H1 (cell line): Measurements from ENCODE around the gene AGAP1. TPM values are rescaled to one million over a fixed set of nuclear protein-coding genes. Genes with fewer than 3 reads are reported as not detected.

ENCODE experiments used
- CTCF ChIA-PET: fragments of 300-600 bp; sonication (Branson Sonifier 250); formaldehyde crosslinking; loops from one replicate; lab custom pipeline; 2021; ENCODE audit not compliant: partially characterized antibody; lab: Charles Lee
- POLR2A ChIA-PET: fragments of 300-600 bp; sonication (Branson Sonifier 250); formaldehyde crosslinking; loops from one replicate; lab custom pipeline; 2021; ENCODE audit warnings: inconsistent platforms; ENCODE audit not compliant: partially characterized antibody; lab: Charles Lee
- DNase-seq, 2 experiments: peaks; one replicate each; pipeline versions ENCODE4 v3.0.0 to v3.0.0-alpha.2; 2010 to 2022; ENCODE audit warnings: low spot score in 2 of 2, low read depth in 1 of 2, mixed read lengths in 1 of 2
- FAIRE-seq: peaks from 2 replicates; lab custom pipeline; 2011; peaks lifted over from hg19 to GRCh38; lab: Jason Lieb, UNC
- H2AFZ ChIP-seq: 2 replicates; pipeline ENCODE4 v1.8.1; 2012; ENCODE audit warnings: low read length, inconsistent platforms
- H2AK5ac ChIP-seq: 2 replicates; pipeline ENCODE4 v1.6.1; 2013; ENCODE audit warnings: low read depth, low read length
- H2BK120ac ChIP-seq: replicated peaks from 2 replicates; pipeline ENCODE3; 2013; ENCODE audit warnings: low read depth, low read length, inconsistent platforms
- H2BK12ac ChIP-seq: 2 replicates; pipeline ENCODE4 v1.6.1; 2013; ENCODE audit warnings: low read depth, low read length
- H2BK15ac ChIP-seq: 2 replicates; pipeline ENCODE4 v1.6.1; 2013; ENCODE audit warnings: low read length
- H2BK20ac ChIP-seq: 2 replicates; pipeline ENCODE4 v1.6.1; 2013; ENCODE audit warnings: low read length
- H2BK5ac ChIP-seq: 2 replicates; pipeline ENCODE4 v1.6.1; 2013; ENCODE audit warnings: low read depth, low read length
- H3K14ac ChIP-seq: 2 replicates; pipeline ENCODE4 v1.6.1; 2013; ENCODE audit warnings: inconsistent platforms; ENCODE audit not compliant: insufficient read length
- H3K18ac ChIP-seq: 2 replicates; pipeline ENCODE4 v1.6.1; 2013; ENCODE audit warnings: low read length; ENCODE audit errors: extremely low read depth
- H3K23ac ChIP-seq: 2 replicates; pipeline ENCODE4 v1.6.1; 2013; ENCODE audit warnings: inconsistent platforms; ENCODE audit not compliant: insufficient read length
- H3K23me2 ChIP-seq: 2 replicates; pipeline ENCODE4 v1.6.1; 2013; ENCODE audit warnings: low read depth, low read length
- H3K27ac ChIP-seq: 2 replicates; pipeline ENCODE4 v1.6.1; 2011; ENCODE audit warnings: low read depth, low read length, inconsistent platforms
- H3K27me3 ChIP-seq, 4 experiments: replicated peaks in 1 of 4; 1 replicate in 1 of 4; 2 replicates in 3 of 4; pipeline versions ENCODE4 v1.6.1 to v1.8.1; 2011 to 2013; ENCODE audit warnings: low read length in 3 of 4, mild to moderate bottlenecking in 3 of 4, inconsistent platforms in 2 of 4, mixed read lengths in 2 of 4, moderate library complexity in 1 of 4; ENCODE audit not compliant: control insufficient read depth in 3 of 4, insufficient read depth in 3 of 4; ENCODE audit errors: extremely low read depth in 1 of 4
- H3K36me3 ChIP-seq, 4 experiments: 2 replicates each; pipeline versions ENCODE4 v1.6.1 to v1.8.1; 2011 to 2013; ENCODE audit warnings: mild to moderate bottlenecking in 4 of 4, low read length in 3 of 4, moderate library complexity in 2 of 4, control low read depth in 1 of 4, inconsistent platforms in 1 of 4; ENCODE audit not compliant: insufficient read depth in 4 of 4, control insufficient read depth in 2 of 4
- H3K4ac ChIP-seq: replicated peaks from 2 replicates; pipeline ENCODE3; 2013; ENCODE audit warnings: low read length, low read depth, mixed read lengths, inconsistent platforms; ENCODE audit not compliant: insufficient read length
- H3K4me1 ChIP-seq, 4 experiments: replicated peaks in 1 of 4; 1 replicate in 1 of 4; 2 replicates in 3 of 4; pipeline versions ENCODE4 v1.6.1 to v1.8.1; 2011 to 2013; ENCODE audit warnings: low read length in 3 of 4, inconsistent platforms in 2 of 4, mixed read lengths in 1 of 4; ENCODE audit not compliant: insufficient read depth in 4 of 4, control insufficient read depth in 3 of 4
- H3K4me2 ChIP-seq, 2 experiments: 2 replicates each; pipeline versions ENCODE4 v1.6.1 to v1.8.1; 2011 to 2013; ENCODE audit warnings: low read depth in 2 of 2, low read length in 2 of 2, control low read depth in 1 of 2, inconsistent platforms in 1 of 2, mild to moderate bottlenecking in 1 of 2; ENCODE audit not compliant: insufficient read depth in 1 of 2
- H3K4me3 ChIP-seq, 4 experiments: fragments of 200-600, 300-600 bp in 1 of 4; sonication (generic), shearing (Covaris generic), sonication (Bioruptor Twin) in 1 of 4; 2 replicates each; pipeline versions ENCODE4 v1.5.1 to v1.8.1; 2011 to 2016; ENCODE audit warnings: low read length in 4 of 4, low read depth in 3 of 4, control low read depth in 2 of 4, inconsistent platforms in 2 of 4, mild to moderate bottlenecking in 2 of 4, mixed read lengths in 1 of 4, moderate library complexity in 1 of 4; ENCODE audit not compliant: insufficient read depth in 2 of 4; ENCODE audit errors: extremely low read depth in 1 of 4
- H3K56ac ChIP-seq: replicated peaks from 2 replicates; pipeline ENCODE3; 2013; ENCODE audit warnings: low read depth, mild to moderate bottlenecking, mixed read lengths, low read length, inconsistent platforms; ENCODE audit not compliant: insufficient read length
- H3K79me1 ChIP-seq: 2 replicates; pipeline ENCODE4 v1.6.1; 2013; ENCODE audit warnings: low read depth, low read length, control low read depth
- H3K79me2 ChIP-seq, 2 experiments: 2 replicates each; pipeline versions ENCODE4 v1.6.1 to v1.8.1; 2012 to 2013; ENCODE audit warnings: low read length in 2 of 2, mild to moderate bottlenecking in 2 of 2, inconsistent platforms in 1 of 2; ENCODE audit not compliant: insufficient read depth in 2 of 2, control insufficient read depth in 1 of 2
- H3K9ac ChIP-seq, 4 experiments: replicated peaks in 1 of 4; 1 replicate in 1 of 4; 2 replicates in 3 of 4; pipeline versions ENCODE4 v1.6.1 to v1.8.1; 2011 to 2013; ENCODE audit warnings: low read depth in 3 of 4, low read length in 3 of 4, control low read depth in 2 of 4, mild to moderate bottlenecking in 2 of 4, moderate library complexity in 2 of 4, inconsistent platforms in 1 of 4; ENCODE audit errors: extremely low read depth in 1 of 4
- H3K9me3 ChIP-seq, 2 experiments: 2 replicates each; pipeline versions ENCODE4 v1.6.1 to v1.8.1; 2012 to 2013; ENCODE audit warnings: mild to moderate bottlenecking in 2 of 2, moderate library complexity in 2 of 2, control low read depth in 1 of 2, inconsistent platforms in 1 of 2, low read depth in 1 of 2, low read length in 1 of 2, mixed read lengths in 1 of 2; ENCODE audit not compliant: insufficient read depth in 2 of 2
- H4K20me1 ChIP-seq, 2 experiments: replicated peaks in 1 of 2; 2 replicates each; pipeline versions ENCODE3 to v1.8.1; 2011 to 2013; ENCODE audit warnings: inconsistent platforms in 2 of 2, low read length in 2 of 2, mild to moderate bottlenecking in 1 of 2; ENCODE audit not compliant: insufficient read depth in 2 of 2, control insufficient read depth in 1 of 2
- H4K5ac ChIP-seq: 2 replicates; pipeline ENCODE4 v1.6.1; 2013; ENCODE audit warnings: low read length, low read depth, mixed read lengths, inconsistent platforms; ENCODE audit not compliant: insufficient read length
- H4K8ac ChIP-seq: 2 replicates; pipeline ENCODE4 v1.8.0; 2013; ENCODE audit warnings: mild to moderate bottlenecking, moderate library complexity, low read length, inconsistent platforms; ENCODE audit not compliant: insufficient read depth; ENCODE audit errors: extremely low read depth
- H4K91ac ChIP-seq: replicated peaks from 2 replicates; pipeline ENCODE3; 2013; ENCODE audit warnings: low read length, mixed read lengths, inconsistent platforms; ENCODE audit not compliant: insufficient read length
- CTBP2 ChIP-seq: IDR thresholded peaks from 2 replicates; pipeline ENCODE4 v1.7.0; 2011; ENCODE audit warnings: borderline replicate concordance, mild to moderate bottlenecking, moderate library complexity, mixed read lengths, low read length; ENCODE audit not compliant: insufficient read depth, insufficient read length
- FOSL1 ChIP-seq: IDR thresholded peaks from 2 replicates; pipeline ENCODE4 v1.6.1; 2011; ENCODE audit warnings: mild to moderate bottlenecking, low read depth, low read length, moderate library complexity; ENCODE audit not compliant: insufficient read depth
- HDAC2 ChIP-seq, 2 experiments: fragments of 300-600 bp in 1 of 2; sonication (generic) in 1 of 2; IDR thresholded peaks; 2 replicates each; pipeline ENCODE4 v1.6.1; 2011 to 2012; ENCODE audit warnings: low read depth in 2 of 2, low read length in 2 of 2, mild to moderate bottlenecking in 2 of 2, moderate library complexity in 2 of 2, borderline replicate concordance in 1 of 2, inconsistent platforms in 1 of 2
- JUND ChIP-seq: IDR thresholded peaks from 2 replicates; pipeline ENCODE4 v1.6.1; 2011; ENCODE audit warnings: mild to moderate bottlenecking, improper control_type of control experiment, low read length
- KDM1A ChIP-seq: fragments of 200-600, 300-600 bp; sonication (generic); IDR thresholded peaks from 2 replicates; pipeline ENCODE4 v1.7.1; 2016; ENCODE audit warnings: mild to moderate bottlenecking, low read length, borderline replicate concordance
- KDM4A ChIP-seq: IDR thresholded peaks from one replicate; pipeline ENCODE4 v1.7.1; 2012; ENCODE audit warnings: low read depth, mild to moderate bottlenecking, moderate library complexity, low read length, inconsistent platforms; ENCODE audit not compliant: severe bottlenecking
- MAX ChIP-seq: IDR thresholded peaks from 2 replicates; pipeline ENCODE4 v1.6.1; 2012; ENCODE audit warnings: inconsistent platforms
- RFX5 ChIP-seq: IDR thresholded peaks from 2 replicates; pipeline ENCODE4 v1.6.1; 2011; ENCODE audit warnings: low read depth, low read length, improper control_type of control experiment, borderline replicate concordance
- SRF ChIP-seq: IDR thresholded peaks from 2 replicates; pipeline ENCODE4 v1.6.1; 2011; ENCODE audit warnings: mild to moderate bottlenecking, low read depth, low read length, moderate library complexity
- TBP ChIP-seq: IDR thresholded peaks from 2 replicates; pipeline ENCODE4 v1.6.1; 2011; ENCODE audit warnings: low read depth, low read length, improper control_type of control experiment
- TCF12 ChIP-seq: IDR thresholded peaks from 2 replicates; pipeline ENCODE4 v1.6.1; 2011; ENCODE audit warnings: low read depth, mild to moderate bottlenecking, low read length
- TEAD4 ChIP-seq: IDR thresholded peaks from 2 replicates; pipeline ENCODE4 v1.6.1; 2012; ENCODE audit warnings: low read depth, low read length, inconsistent platforms, mixed read lengths
- YY1 ChIP-seq: IDR thresholded peaks from 2 replicates; pipeline ENCODE4 v1.6.1; 2011; ENCODE audit warnings: low read depth, mild to moderate bottlenecking, low read length
- WGBS, 2 experiments: shearing (Covaris generic) in 1 of 2; methylation state at CpG; one replicate each; pipeline versions ENCODE4 v1.1.6 to v1.1.7; 2013 to 2015; ENCODE audit warnings: low lambda C conversion rate in 2 of 2, mixed read lengths in 2 of 2, inconsistent platforms in 1 of 2, low coverage in 1 of 2, missing lambda C conversion rate in 1 of 2; ENCODE audit not compliant: insufficient replicate concordance in 2 of 2, insufficient coverage in 1 of 2, insufficient read length in 1 of 2; ENCODE audit errors: extremely low coverage in 1 of 2, missing lambda C conversion rate in 1 of 2; 5-methylcytosine and 5-hydroxymethylcytosine counted together
- polyA plus RNA-seq, 7 experiments: library from polyadenylated mRNA; depleted of rRNA in 3 of 7; stranded (reverse) in 5 of 7; unstranded in 2 of 7; fragments of >200 nt in 5 of 7; fragments of 200-250 nt in 2 of 7; gene quantifications; 1 replicate in 5 of 7; 2 replicates in 1 of 7; 4 replicates in 1 of 7; pipeline versions ENCODE4 v1.2.1 to v1.2.3, GENCODE V29; 2011 to 2013; ENCODE audit warnings: missing spikeins in 2 of 7, mixed read lengths in 2 of 7
- total RNA-seq: library from RNA; stranded (reverse); fragmentation: NEBNext Ultra II Directional; extraction: Animal tissue kit (Norgen Biotek cat#: 25700); gene quantifications from 2 replicates; pipeline ENCODE4 v1.2.1, GENCODE V29; 2021

AGAP1 gene
- total and polyA plus RNA-seq, 2 of the 8 experiments (the other 6 are each of a cell fraction or from before 2014, with no cell fraction given): 18.1 to 39.4 TPM

- WGBS, 2 experiments: 81% methylated on average over 15 of the region's 15 CpGs; no CpG with 5 or more reads in 1 of the 2 experiments
- Histone ChIP-seq H4K91ac (no peak overlapping the region), H2BK15ac (no peak overlapping the region), H2AK5ac (no peak overlapping the region), H3K9ac (no peak overlapping the region), H2AFZ (no peak overlapping the region), H2BK120ac (no peak overlapping the region), H2BK20ac (no peak overlapping the region), H3K79me1 (0 out of 2 replicates have a peak, but pooled peaks cover 4% of the 10 kb centered on the region), H3K4ac (no peak overlapping the region), H2BK5ac (no peak overlapping the region), H3K27ac (no peak overlapping the region), H3K4me1 (peaks cover 0 to 5% (median 2%) of the 10 kb centered on the region in 4 experiments; a peak in 4 of 7 replicates), H4K20me1 (peaks cover 3 to 8% of the 10 kb centered on the region in 2 experiments), H3K79me2 (no peaks in the 10 kb centered on the region), H3K14ac (no peak overlapping the region), H2BK12ac (no peak overlapping the region), H3K56ac (no peak overlapping the region), H3K18ac (no peak overlapping the region), H3K4me2 (no peak overlapping the region), H3K23ac (no peak overlapping the region), H3K9me3 (no peaks in the 10 kb centered on the region), H3K23me2 (no peaks in the 10 kb centered on the region), H4K8ac (no peak overlapping the region), H3K27me3 (no peaks in the 10 kb centered on the region), H3K4me3 (no peak overlapping the region), H3K36me3 (no peaks in the 10 kb centered on the region), H4K5ac (no peak overlapping the region)
- ChIA-PET POLR2A (no interaction called here), CTCF (no interaction called here)
- no peak for FAIRE-seq
- DNase-seq: no peak
- TF ChIP-seq YY1 (no peak), RFX5 (no peak), KDM1A (no peak), CTBP2 (no peak), HDAC2 (IDR thresholded peaks at IDR 0.05; ENCODE audit: borderline replicate concordance in 1 of 2, low read depth in 2 of 2, low read length in 2 of 2) (no peak), KDM4A (no peak), TEAD4 (no peak), MAX (no peak), FOSL1 (no peak), TBP (no peak), TCF12 (no peak), JUND (no peak), SRF (no peak)
Observed at GRCh38 chr2:235774153-235774870, 280.5 kb downstream of the AGAP1 start.
